Right cardiac atrium (tissue), 5 donors: ENCODE data around the gene SORL1. TPM values are rescaled to one million over a fixed set of nuclear protein-coding genes. Genes with fewer than 3 reads are reported as not detected.
A peak's percentile ranks its signal among the peaks of the same experiment; 100 is the strongest.

ENCODE experiments used
- ATAC-seq, 2 donors: fragments of 200-7000 bp; cut with Tn5 transposase; one replicate each; pipeline versions ENCODE4 v1.8.0 to v1.9.1; 2020; ENCODE audit warnings: moderate library complexity in 2 of 2, mild to moderate bottlenecking in 1 of 2
- DNase-seq, 3 donors: peaks; one replicate each; pipeline ENCODE4 v3.0.0-alpha.2; 2020
- H3K27ac ChIP-seq: one replicate; pipeline ENCODE4 v1.5.1; 2013; ENCODE audit warnings: mild to moderate bottlenecking, low read length, control low read depth, moderate library complexity
- H3K27me3 ChIP-seq: one replicate; pipeline ENCODE4 v1.6.1; 2013; ENCODE audit not compliant: control insufficient read depth, insufficient read depth
- H3K4me1 ChIP-seq: one replicate; pipeline ENCODE4 v1.6.1; 2013; ENCODE audit warnings: low read length; ENCODE audit not compliant: control insufficient read depth, insufficient read depth
- H3K4me3 ChIP-seq: one replicate; pipeline ENCODE4 v1.5.1; 2013; ENCODE audit warnings: low read length, control low read depth
- H3K9me3 ChIP-seq: one replicate; pipeline ENCODE4 v1.6.1; 2013; ENCODE audit warnings: low read length; ENCODE audit not compliant: control insufficient read depth
- WGBS: extraction: QIAGEN DNeasy Blood & Tissue Kit; methylation state at CpG from one replicate; pipeline ENCODE4 v1.1.7; 2013; 5-methylcytosine and 5-hydroxymethylcytosine counted together
- intact Hi-C, 4 donors: fragments of 100-400 bp; cut with DNase I; formaldehyde crosslinking; loops; one replicate each; pipeline versions ENCODE4 v1.11.0 to v1.14.0; 2022 to 2023
- polyA plus RNA-seq: library from polyadenylated mRNA; stranded (reverse); fragments of 200-250 nt; gene quantifications from one replicate; pipeline ENCODE4 v1.2.3, GENCODE V29; 2013
- total RNA-seq, 4 donors: library from RNA; stranded (reverse); fragmentation: NEBNext Ultra II Directional; extraction: Animal tissue kit (Norgen Biotek cat#: 25700); gene quantifications; one replicate each; pipeline ENCODE4 v1.2.1, GENCODE V29; 2021
- donor health status: healthy with polysubstance abuse.
- donor health status: DM: no; HTN: yes; CAD: no.
- donor health status: DM: no; HTN: no; CAD: no.
- donor health status: DM: no; HTN: yes; CAD: no; lungs with severe emphysema.
- donor health status: DM: yes; HTN: yes; CAD: no.

SORL1 gene
- total and polyA plus RNA-seq, 5 donors = 0.57 to 9.2 (median 5.3) TPM

GRCh38 chr11:121452609-121453150 lies 566 bp downstream of the SORL1 start, which contains the start of gene SORL1-AS1:
Gene SORL1-AS1 (minus strand): TSS chr11:121452967.
- Histone ChIP-seq H3K4me1 (peaks cover 2% of the 10 kb centered on the region), H3K27me3 (no peaks in the 10 kb centered on the region), H3K9me3 (no peaks in the 10 kb centered on the region), H3K4me3 (peak within 1 kb of the TSS; percentile 37), H3K27ac (no peak within 1 kb of the TSS)
- ATAC-seq (peak in 1 of 2 donors; percentile 22), DNase-seq (no peak)
- 6% methylated on average over 21 of the region's 21 CpGs for WGBS
- intact Hi-C loops = loop anchor here in 2 of 4 donors (5.0 to 10.0 kb wide), 2 partner anchors 122 to 125 kb away; no protein-coding TSS in a partner anchor

DNA sequence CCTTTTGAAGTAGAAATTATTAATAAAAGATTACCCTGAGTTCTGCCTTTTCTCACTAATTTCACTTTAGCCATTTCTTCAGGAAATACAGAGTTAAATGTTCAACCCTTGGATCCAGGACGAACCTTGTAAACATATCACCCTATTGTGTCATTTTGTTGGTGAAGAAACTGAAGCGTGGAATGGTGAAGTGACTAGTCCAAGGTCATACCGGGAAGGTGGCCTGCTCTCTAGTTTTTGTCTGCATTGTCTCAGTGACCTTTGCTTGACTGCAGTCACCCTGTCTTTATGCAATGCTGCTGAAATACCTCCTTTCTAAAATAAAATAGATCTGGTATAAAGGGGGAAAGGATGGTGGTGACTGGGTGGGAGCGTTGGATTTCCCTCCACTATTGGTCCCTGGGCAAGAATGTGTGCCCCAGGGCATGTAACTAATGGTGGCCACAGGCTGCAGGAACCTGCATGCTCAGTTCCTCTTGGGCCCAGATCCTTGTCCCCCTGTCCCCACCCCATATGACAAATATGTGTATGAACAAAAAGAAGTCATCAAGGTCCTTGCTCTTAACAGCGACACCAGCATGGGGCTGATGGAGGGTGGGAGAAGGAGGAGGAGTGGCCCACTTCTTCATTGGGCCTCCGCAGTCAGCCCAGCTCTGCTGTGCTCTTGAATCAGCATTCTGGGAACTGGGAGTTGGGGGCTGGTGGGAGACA lies 1.6 kb downstream of the SORL1 start:
- ATAC-seq = no peak
- Histone ChIP-seq H3K4me1 (peaks cover 2% of the 10 kb centered on the region), H3K4me3 (no peak overlapping the region), H3K9me3 (no peaks in the 10 kb centered on the region), H3K27me3 (no peaks in the 10 kb centered on the region), H3K27ac (no peak overlapping the region)
- intact Hi-C loops = loop anchor here in 2 of 4 donors (5.0 to 10.0 kb wide), 2 partner anchors 121 to 126 kb away; no protein-coding TSS in a partner anchor
- 77% methylated on average over 6 of the region's 6 CpGs for WGBS
- DNase-seq = no peak

DNA sequence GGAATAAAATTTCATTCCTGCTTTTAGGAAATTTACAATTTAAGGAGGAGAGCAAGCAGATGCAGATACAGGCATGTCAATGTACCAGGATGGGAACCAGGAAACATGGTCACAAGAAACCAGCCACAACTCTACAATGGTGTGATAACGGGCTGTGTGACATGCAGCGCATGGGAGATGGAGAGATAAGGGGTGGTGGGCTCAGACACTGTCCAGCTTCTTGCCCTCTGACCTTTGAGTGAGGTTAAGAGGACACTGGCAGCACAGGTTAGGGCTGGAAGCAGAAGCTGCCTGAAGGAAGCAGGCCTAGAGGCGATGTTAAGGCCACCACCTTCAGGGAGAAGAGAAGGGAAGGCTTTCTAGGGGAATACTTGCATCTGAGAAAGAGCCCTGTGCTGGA lies 3.0 kb downstream of the SORL1 start:
- Histone ChIP-seq H3K27ac (no peak overlapping the region), H3K9me3 (no peaks in the 10 kb centered on the region), H3K4me3 (no peak overlapping the region), H3K27me3 (no peaks in the 10 kb centered on the region), H3K4me1 (peaks cover 2% of the 10 kb centered on the region)
- DNase-seq (no peak), ATAC-seq (no peak)
- intact Hi-C loops = loop anchor here in 2 of 4 donors (10.0 kb wide), 1 partner anchor 120 kb away; no protein-coding TSS in a partner anchor
- 87% methylated on average over 3 of the region's 3 CpGs for WGBS

DNA sequence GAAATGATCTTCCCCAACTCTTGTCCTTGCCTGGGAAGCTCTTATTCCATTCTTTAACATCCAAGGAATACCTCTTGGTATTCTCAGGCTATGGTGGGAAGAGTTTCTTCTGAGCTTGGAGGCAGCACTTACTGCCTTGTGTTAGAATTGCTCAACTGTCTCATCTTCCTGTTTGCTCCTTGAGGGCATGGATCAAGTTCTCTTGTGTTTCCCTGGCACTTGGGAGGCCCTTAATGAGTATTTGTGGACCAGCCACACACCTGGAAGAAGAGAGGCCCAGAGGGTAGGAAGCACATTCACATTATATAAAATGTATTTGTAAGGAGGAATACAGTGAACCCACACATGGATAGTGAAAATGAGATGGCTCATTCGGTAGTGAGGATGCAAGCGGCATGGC lies 4.0 kb downstream of the SORL1 start:
- intact Hi-C loops = loop anchor here in 2 of 4 donors (10.0 kb wide), 1 partner anchor 119 kb away; no protein-coding TSS in a partner anchor
- H3K27me3 ChIP-seq = no peaks in the 10 kb centered on the region
- H3K9me3 ChIP-seq = no peaks in the 10 kb centered on the region
- ATAC-seq (no peak), DNase-seq (no peak)
- 92% methylated on average over 2 of the region's 2 CpGs for WGBS
- H3K27ac ChIP-seq = no peak overlapping the region
- no peak overlapping the region for H3K4me3 ChIP-seq
- H3K4me1 ChIP-seq = peaks cover 2% of the 10 kb centered on the region

DNA sequence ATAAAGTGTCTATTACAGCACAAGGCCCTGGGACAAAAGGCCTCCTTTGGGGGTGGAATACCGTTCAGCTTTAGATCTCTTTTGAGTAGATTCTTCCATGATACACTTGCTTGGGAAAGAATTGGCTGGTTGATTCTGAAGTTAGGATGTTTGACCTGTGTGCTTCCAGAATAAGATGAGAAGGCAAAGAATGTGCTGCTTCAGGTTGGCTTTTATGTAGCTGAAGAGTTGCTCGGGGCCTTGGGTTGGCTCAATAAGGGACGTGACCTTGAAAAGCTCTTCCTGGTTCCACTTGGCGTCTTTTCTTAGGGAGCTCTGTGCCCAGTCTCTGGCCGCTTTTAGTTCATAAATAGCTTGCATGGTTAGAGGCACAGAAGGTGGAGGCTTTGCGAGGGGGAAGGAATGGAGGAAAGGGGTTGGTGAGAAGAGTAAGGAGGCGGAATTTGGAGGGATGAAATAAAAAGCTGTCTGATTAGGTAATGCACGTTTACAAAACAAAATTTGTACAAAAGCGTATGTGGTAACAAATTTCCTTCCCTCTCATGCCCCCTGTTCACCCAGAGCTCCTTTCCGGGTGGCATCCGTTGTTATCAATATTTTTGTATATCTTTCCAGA lies 4.8 kb downstream of the SORL1 start:
- Histone ChIP-seq H3K27ac (no peak overlapping the region), H3K27me3 (no peaks in the 10 kb centered on the region), H3K4me3 (no peak overlapping the region), H3K4me1 (peaks cover 2% of the 10 kb centered on the region), H3K9me3 (no peaks in the 10 kb centered on the region)
- intact Hi-C loops = loop anchor here in 2 of 4 donors (10.0 kb wide), 1 partner anchor 118 kb away; no protein-coding TSS in a partner anchor
- no peak for DNase-seq
- WGBS = 71% methylated on average over 11 of the region's 11 CpGs
- no peak for ATAC-seq

DNA sequence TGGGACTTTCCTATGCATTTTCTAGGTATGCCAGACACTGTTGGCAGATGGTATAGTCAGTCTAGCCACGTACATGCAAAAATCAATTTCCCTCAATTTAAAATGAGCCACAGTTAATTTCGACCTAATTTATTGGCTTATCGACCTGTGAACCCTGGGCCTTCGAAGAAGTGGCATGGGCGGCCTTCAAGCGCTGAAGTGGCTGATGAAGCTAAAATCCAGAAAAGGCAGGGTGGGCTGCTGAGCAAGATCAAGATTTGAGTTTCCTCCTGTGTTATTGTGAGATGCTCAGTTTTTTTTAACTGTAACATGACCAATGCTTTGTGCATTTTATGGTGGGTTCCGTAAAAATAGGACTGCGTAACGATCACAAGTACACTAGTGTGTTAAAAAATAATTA lies 6.4 kb downstream of the SORL1 start:
- intact Hi-C loops = loop anchor here in 2 of 4 donors (10.0 kb wide), 1 partner anchor 116 kb away; no protein-coding TSS in a partner anchor

GRCh38 chr11:121459413-121460017 lies 7.4 kb downstream of the SORL1 start:
- Histone ChIP-seq H3K4me1 (no peaks in the 10 kb centered on the region), H3K27ac (no peak overlapping the region), H3K9me3 (no peaks in the 10 kb centered on the region), H3K4me3 (no peak overlapping the region), H3K27me3 (no peaks in the 10 kb centered on the region)
- 75% methylated on average over 7 of the region's 7 CpGs for WGBS
- DNase-seq (no peak), ATAC-seq (no peak)
- intact Hi-C loops = loop anchor here in 2 of 4 donors (10.0 kb wide), 1 partner anchor 115 kb away; no protein-coding TSS in a partner anchor

More for the DNA sequence above, 6.4 kb downstream of the SORL1 start:
- peaks cover 2% of the 10 kb centered on the region for H3K4me1 ChIP-seq
- no peak for DNase-seq
- WGBS = 95% methylated on average over 9 of the region's 9 CpGs
- H3K27me3 ChIP-seq = no peaks in the 10 kb centered on the region
- H3K27ac ChIP-seq = no peak overlapping the region
- H3K4me3 ChIP-seq = no peak overlapping the region
- ATAC-seq = no peak
- no peaks in the 10 kb centered on the region for H3K9me3 ChIP-seq

DNA sequence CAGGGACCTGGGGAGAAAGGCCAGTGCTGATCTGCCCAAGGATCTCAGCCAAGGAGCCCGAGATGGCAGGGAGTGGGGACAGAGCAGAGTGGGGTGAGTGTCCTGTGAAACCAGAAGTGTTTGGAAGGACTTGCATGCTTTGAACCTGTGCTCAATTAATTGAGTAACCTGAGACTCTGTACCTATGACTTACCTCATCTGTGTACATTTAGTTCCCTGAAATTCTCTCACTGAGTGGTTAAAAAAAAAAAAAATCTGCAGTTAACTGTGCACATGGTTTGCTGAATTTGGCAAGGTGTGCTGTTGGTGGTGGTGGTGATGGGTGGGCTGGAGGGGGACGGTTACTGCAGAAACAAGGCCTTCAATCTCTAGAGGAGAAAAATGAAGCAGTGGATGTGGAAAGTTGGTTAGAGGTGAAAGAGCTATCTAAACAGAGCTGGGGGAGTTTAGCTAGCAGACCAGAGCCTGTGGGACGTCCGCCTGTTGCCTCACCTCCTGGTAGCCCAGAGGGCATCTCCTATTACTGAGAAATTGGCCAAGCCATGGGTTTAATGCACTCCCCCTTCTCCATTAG lies 8.9 kb downstream of the SORL1 start:
- H3K27ac ChIP-seq = no peak overlapping the region
- H3K27me3 ChIP-seq = no peaks in the 10 kb centered on the region
- intact Hi-C loops = no loop called here
- ATAC-seq (no peak), DNase-seq (no peak)
- H3K4me1 ChIP-seq = peaks cover 2% of the 10 kb centered on the region
- H3K4me3 ChIP-seq = no peak overlapping the region
- 77% methylated on average over 4 of the region's 4 CpGs for WGBS
- H3K9me3 ChIP-seq = no peaks in the 10 kb centered on the region

DNA sequence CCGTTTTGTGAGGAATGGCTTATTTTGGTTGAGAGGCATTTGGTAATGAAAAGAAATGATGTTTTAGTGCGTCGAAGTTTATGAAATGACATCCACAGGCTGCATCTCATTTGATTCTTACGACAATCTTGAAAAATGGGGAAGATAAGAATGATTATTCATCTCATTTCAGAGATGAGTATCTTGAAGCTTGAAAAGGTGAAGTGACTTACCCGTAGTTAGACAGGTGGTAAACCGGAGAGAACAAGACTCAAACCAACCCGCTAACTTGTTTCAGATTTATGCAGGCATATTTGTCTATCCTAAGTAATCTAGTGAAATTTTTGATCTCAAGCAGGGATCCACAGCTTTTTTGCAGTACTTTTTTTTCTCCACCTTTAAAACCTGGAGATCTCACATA lies 9.7 kb downstream of the SORL1 start:
- ATAC-seq (no peak), DNase-seq (no peak)
- Histone ChIP-seq H3K27ac (no peak overlapping the region), H3K9me3 (no peaks in the 10 kb centered on the region), H3K4me1 (peaks cover 2% of the 10 kb centered on the region), H3K27me3 (no peaks in the 10 kb centered on the region), H3K4me3 (no peak overlapping the region)
- WGBS = 89% methylated on average over 7 of the region's 7 CpGs
- intact Hi-C loops = no loop called here

DNA sequence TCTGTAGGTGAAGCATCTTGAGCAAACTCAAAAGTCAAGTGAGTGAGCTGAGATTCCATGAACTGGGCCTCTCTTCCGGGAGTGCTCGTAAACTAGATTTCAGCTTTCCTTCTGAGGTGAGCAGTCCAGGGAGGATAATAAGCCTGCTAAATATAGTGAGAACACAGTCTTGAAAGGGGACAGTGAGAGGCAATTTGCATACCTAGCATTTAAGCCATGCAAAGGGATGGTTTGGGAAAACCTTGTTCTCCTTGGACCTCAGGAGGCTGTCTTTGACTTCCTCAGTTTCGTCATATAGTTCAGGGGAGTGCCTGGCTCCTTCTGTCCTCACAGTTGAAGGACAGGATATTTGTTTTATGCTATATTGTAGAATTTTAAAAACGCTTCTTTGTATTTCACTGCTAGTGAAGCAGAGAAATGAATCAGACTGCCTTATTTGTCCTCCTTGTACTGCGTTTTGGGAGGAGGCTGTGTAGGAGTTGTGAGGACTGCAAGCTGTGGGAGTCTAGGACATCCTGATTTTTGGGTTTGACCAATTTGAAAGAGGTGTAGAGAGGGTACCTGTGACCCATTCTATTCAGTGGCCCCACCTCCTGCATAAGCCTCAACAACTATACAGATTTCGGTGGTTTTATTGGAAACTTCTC lies 11.7 kb downstream of the SORL1 start:
- intact Hi-C loops = no loop called here
- Histone ChIP-seq H3K27me3 (no peaks in the 10 kb centered on the region), H3K27ac (no peak overlapping the region), H3K4me3 (no peak overlapping the region), H3K9me3 (no peaks in the 10 kb centered on the region), H3K4me1 (peaks cover 2% of the 10 kb centered on the region)
- DNase-seq = no peak
- WGBS = 88% methylated on average over 6 of the region's 6 CpGs
- no peak for ATAC-seq
